GM12878 (cell line): ENCODE results near the gene CAMLG. TPM values are rescaled to one million over a fixed set of nuclear protein-coding genes. Genes with fewer than 3 reads are reported as not detected.
A peak's percentile ranks its signal among the peaks of the same experiment; 100 is the strongest.

Experiments used
- ATAC-seq: fragments of 200-7000 bp; cut with Tn5 transposase; 3 replicates; pipeline ENCODE4 v1.9.1; 2020; ENCODE audit warnings: mild to moderate bottlenecking, moderate library complexity
- BruUV-seq: library from RNA; stranded (reverse); fragments of 400-500 nt; replicated peaks from 2 replicates; lab custom pipeline; 2021; lab: Mats Ljungman, UMichigan
- CTCF ChIA-PET: fragments of 300-600 bp; sonication (Branson Sonifier 250); formaldehyde crosslinking; extraction: SDS; loops from one replicate; lab custom pipeline; 2021; ENCODE audit warnings: inconsistent platforms; lab: Yijun Ruan, JAX
- POLR2A ChIA-PET: fragments of 350-600 bp; formaldehyde crosslinking; extraction: SDS; loops from one replicate; lab custom pipeline; 2021; ENCODE audit warnings: inconsistent platforms; lab: Charles Lee
- RAD21 ChIA-PET: fragments of 300-600 bp; sonication (Branson Sonifier 250); formaldehyde crosslinking; loops from one replicate; lab custom pipeline; 2023; ENCODE audit warnings: antibody characterized with exemption; ENCODE audit not compliant: unreplicated experiment; lab: Charles Lee
- SMC1A ChIA-PET: fragments of 300-600 bp; sonication (Branson Sonifier 250); formaldehyde crosslinking; loops from one replicate; lab custom pipeline; 2023; ENCODE audit not compliant: unreplicated experiment, uncharacterized antibody; lab: Charles Lee
- DNase-seq: peaks from one replicate; pipeline ENCODE4 v3.0.0-alpha.2; 2011; ENCODE audit warnings: low read depth, low spot score
- FAIRE-seq: peaks from 3 replicates; lab custom pipeline; 2011; peaks lifted over from hg19 to GRCh38; lab: Jason Lieb, UNC
- H2AFZ ChIP-seq: 2 replicates; pipeline ENCODE4 v1.6.0; 2011; ENCODE audit warnings: low read depth, low read length, control low read depth; ENCODE audit not compliant: control insufficient read depth
- H3K27ac ChIP-seq: 2 replicates; pipeline ENCODE4 v1.5.1; 2011; ENCODE audit warnings: control low read depth; ENCODE audit not compliant: control insufficient read depth, insufficient read depth
- H3K27me3 ChIP-seq, 2 experiments: replicated peaks in 1 of 2; 2 replicates each; pipeline versions ENCODE4 v1.6.0 to v1.6.1; 2011; ENCODE audit warnings: low read length in 1 of 2; ENCODE audit not compliant: control insufficient read depth in 2 of 2, insufficient read depth in 2 of 2
- H3K36me3 ChIP-seq, 2 experiments: 2 replicates each; pipeline ENCODE4 v1.5.1; 2011; ENCODE audit warnings: low read length in 1 of 2; ENCODE audit not compliant: control insufficient read depth in 2 of 2, insufficient read depth in 2 of 2
- H3K4me1 ChIP-seq: 2 replicates; pipeline ENCODE4 v1.6.1; 2011; ENCODE audit warnings: mild to moderate bottlenecking, low read length, moderate library complexity, mixed read lengths; ENCODE audit not compliant: control insufficient read depth, insufficient read depth
- H3K4me2 ChIP-seq: 2 replicates; pipeline ENCODE4 v1.6.0; 2011; ENCODE audit warnings: control low read depth; ENCODE audit not compliant: control insufficient read depth, insufficient read depth
- H3K4me3 ChIP-seq: fragments of 200-600 bp; sonication (generic); 2 replicates; pipeline ENCODE4 v1.5.1; 2016
- H3K79me2 ChIP-seq: 2 replicates; pipeline ENCODE4 v1.6.0; 2011; ENCODE audit warnings: low read length; ENCODE audit not compliant: control insufficient read depth, insufficient read depth
- H3K9ac ChIP-seq: 2 replicates; pipeline ENCODE4 v1.8.0; 2011; ENCODE audit warnings: low read length, control low read depth, mixed read lengths; ENCODE audit not compliant: control insufficient read depth, insufficient read depth
- H3K9me3 ChIP-seq: replicated peaks from 3 replicates; pipeline ENCODE4 v1.5.1; 2011; ENCODE audit warnings: mild to moderate bottlenecking, low read length; ENCODE audit not compliant: control insufficient read depth, insufficient read depth
- H4K20me1 ChIP-seq: 2 replicates; pipeline ENCODE4 v1.6.0; 2011; ENCODE audit not compliant: control insufficient read depth, insufficient read depth
- ESRRA ChIP-seq: IDR thresholded peaks from 2 replicates; pipeline ENCODE4 v1.6.1; 2012; ENCODE audit warnings: mild to moderate bottlenecking, low read length, improper control_type of control experiment
- IKZF2 ChIP-seq, 2 experiments: fragments of 450-650 bp; IDR thresholded peaks; 2 replicates each; pipeline ENCODE4 v1.6.1; 2017; ENCODE audit warnings: mild to moderate bottlenecking in 2 of 2, moderate library complexity in 2 of 2
- KLF5 ChIP-seq: fragments of 450-650 bp; IDR thresholded peaks from 2 replicates; pipeline ENCODE4 v1.6.1; 2014; ENCODE audit warnings: mild to moderate bottlenecking; ENCODE audit not compliant: partially characterized antibody
- MYC ChIP-seq: IDR thresholded peaks from 2 replicates; pipeline ENCODE4 v1.6.1; 2011; ENCODE audit warnings: mild to moderate bottlenecking, low read length, moderate library complexity, inconsistent platforms; ENCODE audit not compliant: insufficient read depth, insufficient replicate concordance, insufficient read length, severe bottlenecking
- RBBP5 ChIP-seq: fragments of 200-600 bp; sonication (generic); conservative IDR thresholded peaks from 2 replicates; pipeline ENCODE4 v1.6.1; 2016
- RELB ChIP-seq: fragments of 450-650 bp; IDR thresholded peaks from 2 replicates; pipeline ENCODE4 v1.6.1; 2017; ENCODE audit warnings: low read depth, mild to moderate bottlenecking, moderate library complexity
- TCF7 ChIP-seq: IDR thresholded peaks from 2 replicates; pipeline ENCODE4 v1.6.1; 2014; ENCODE audit warnings: antibody characterized with exemption, borderline replicate concordance
- YBX1 ChIP-seq: fragments of 450-650 bp; IDR thresholded peaks from 2 replicates; pipeline ENCODE4 v1.6.1; 2016; ENCODE audit warnings: antibody characterized with exemption
- ZNF384 ChIP-seq: IDR thresholded peaks from 2 replicates; pipeline ENCODE4 v1.6.1; 2012; ENCODE audit warnings: low read depth, mild to moderate bottlenecking, low read length, improper control_type of control experiment, borderline replicate concordance
- WGBS: methylation state at CpG from one replicate; pipeline ENCODE4 v1.1.6; 2016; ENCODE audit warnings: low lambda C conversion rate; ENCODE audit not compliant: insufficient replicate concordance, insufficient coverage; ENCODE audit errors: missing lambda C conversion rate; 5-methylcytosine and 5-hydroxymethylcytosine counted together
- in situ Hi-C: fragments of 300-500 bp; cut with MboI; formaldehyde crosslinking; loops from 9 replicates; pipeline ENCODE4 v1.14.3; 2018; ENCODE audit warnings: mixed read lengths
- intact Hi-C: fragments of 100-400 bp; cut with micrococcal nuclease; formaldehyde crosslinking; loops from one replicate; pipeline ENCODE4 v1.14.2; 2022; ENCODE audit not compliant: unreplicated experiment
- polyA plus RNA-seq, 11 experiments: library from polyadenylated mRNA; depleted of rRNA in 4 of 11; unstranded in 6 of 11; stranded (reverse) in 5 of 11; fragments of >200 nt; fragmentation: Nextera tagmentation in 4 of 11; fragmentation: Illumina TruSeq in 1 of 11; extraction: Ambion mirVana in 4 of 11; extraction: Trizol in 1 of 11; gene quantifications; 1 replicate in 1 of 11; 2 replicates in 10 of 11; pipeline versions ENCODE4 v1.2.1 to v1.2.3, GENCODE V29; 2011 to 2016; ENCODE audit warnings: inconsistent platforms in 2 of 11, missing spikeins in 2 of 11, low read depth in 1 of 11
- total RNA-seq, 4 experiments: library from RNA; depleted of rRNA in 3 of 4; stranded (reverse); fragments of >200 nt in 3 of 4; fragmentation: Illumina TruSeq in 1 of 4; extraction: Trizol in 1 of 4; gene quantifications; 2 replicates each; pipeline versions ENCODE4 v1.2.1 to v1.2.3, GENCODE V29; 2013 to 2021
- TF ChIP-seq, protein P1 (sequence below): fragments of 450-650 bp; IDR thresholded peaks from 2 replicates; pipeline ENCODE4 v1.6.1; 2017; ENCODE audit warnings: borderline replicate concordance
- TF ChIP-seq, protein P2 (sequence below): IDR thresholded peaks from 2 replicates; pipeline ENCODE4 v1.6.1; 2012; ENCODE audit warnings: low read depth, low read length, improper control_type of control experiment

The CAMLG gene
- total and polyA plus RNA-seq, 10 of the 15 experiments (the other 5 are each of a cell fraction or from before 2014, with no cell fraction given): 18.5 to 51.7 (median 25.5) TPM

DNA sequence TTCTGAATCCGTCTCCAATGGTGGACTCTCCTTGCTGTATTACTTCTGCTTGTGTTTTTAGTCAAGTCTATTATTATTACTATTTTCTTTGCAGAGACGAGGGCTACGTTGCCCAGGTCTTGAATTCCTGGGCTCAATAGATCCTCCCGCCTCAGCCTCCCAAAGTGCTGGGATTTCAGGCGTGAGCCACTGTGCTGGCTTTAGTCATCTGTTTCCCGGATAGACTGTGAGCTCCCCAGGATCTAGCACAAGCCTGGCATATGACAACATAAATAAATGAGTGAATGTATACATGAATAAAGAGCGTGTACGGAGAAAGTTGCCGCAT lies 19.8 kb downstream of the CAMLG start:
- Histone ChIP-seq H4K20me1 (no peaks in the 10 kb centered on the region), H3K4me3 (peak overlapping the region; percentile 82), H3K79me2 (peaks cover 40% of the 10 kb centered on the region), H3K27me3 (no peaks in the 10 kb centered on the region), H3K4me2 (peak overlapping the region; percentile 88), H3K36me3 (no peaks in the 10 kb centered on the region; a peak in 1 of 4 replicates), H3K27ac (no peak overlapping the region; the same call in 1 of the 2 replicates), H3K9me3 (no peaks in the 10 kb centered on the region), H3K4me1 (no peaks in the 10 kb centered on the region; the same call in 1 of the 2 replicates), H3K9ac (peak overlapping the region; percentile 71; the same call in 1 of the 2 replicates), H2AFZ (peak overlapping the region; percentile 96)
- ChIA-PET POLR2A (interaction anchor here (0.6 to 4.3 kb wide), 6 partner anchors 12 to 147 kb away, joined by 3 to 23 read pairs (median 4); partner anchors contain the start of genes CAMLG and PCBD2), SMC1A (interaction anchor here (0.6 to 3.1 kb wide), 4 partner anchors 18 to 150 kb away, joined by 3 to 28 read pairs (median 4); partner anchors contain the start of gene CAMLG), RAD21 (interaction anchor here (1.0 to 3.6 kb wide), 4 partner anchors 19 to 147 kb away, joined by 3 to 24 read pairs (median 10); partner anchors contain the start of genes C5orf24, CAMLG and PCBD2), CTCF (interaction anchor here (0.9 to 5.8 kb wide), 11 partner anchors 12 to 171 kb away, joined by 4 to 71 read pairs (median 5); partner anchors contain the start of genes C5orf24, CAMLG and PCBD2)
- ATAC-seq (no peak), FAIRE-seq (no peak), DNase-seq (no peak)
- no TSS peak for BruUV-seq
- WGBS: 0% methylated on average over 9 of the region's 9 CpGs
- intact Hi-C loops: loop anchor here (1.0 kb wide), 1 partner anchor 20 kb away; the partner anchor contains the start of gene CAMLG
- TF ChIP-seq ESRRA (no peak), RBBP5 (no peak), RELB (no peak), YBX1 (no peak), KLF5 (no peak), ZNF384 (no peak), MYC (no peak), TCF7 (no peak), IKZF2 (IDR thresholded peaks at IDR 0.05) (no peak)
- TF ChIP-seq, protein P1, sequence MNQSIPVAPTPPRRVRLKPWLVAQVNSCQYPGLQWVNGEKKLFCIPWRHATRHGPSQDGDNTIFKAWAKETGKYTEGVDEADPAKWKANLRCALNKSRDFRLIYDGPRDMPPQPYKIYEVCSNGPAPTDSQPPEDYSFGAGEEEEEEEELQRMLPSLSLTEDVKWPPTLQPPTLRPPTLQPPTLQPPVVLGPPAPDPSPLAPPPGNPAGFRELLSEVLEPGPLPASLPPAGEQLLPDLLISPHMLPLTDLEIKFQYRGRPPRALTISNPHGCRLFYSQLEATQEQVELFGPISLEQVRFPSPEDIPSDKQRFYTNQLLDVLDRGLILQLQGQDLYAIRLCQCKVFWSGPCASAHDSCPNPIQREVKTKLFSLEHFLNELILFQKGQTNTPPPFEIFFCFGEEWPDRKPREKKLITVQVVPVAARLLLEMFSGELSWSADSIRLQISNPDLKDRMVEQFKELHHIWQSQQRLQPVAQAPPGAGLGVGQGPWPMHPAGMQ: no peak
- TF ChIP-seq, protein P2, sequence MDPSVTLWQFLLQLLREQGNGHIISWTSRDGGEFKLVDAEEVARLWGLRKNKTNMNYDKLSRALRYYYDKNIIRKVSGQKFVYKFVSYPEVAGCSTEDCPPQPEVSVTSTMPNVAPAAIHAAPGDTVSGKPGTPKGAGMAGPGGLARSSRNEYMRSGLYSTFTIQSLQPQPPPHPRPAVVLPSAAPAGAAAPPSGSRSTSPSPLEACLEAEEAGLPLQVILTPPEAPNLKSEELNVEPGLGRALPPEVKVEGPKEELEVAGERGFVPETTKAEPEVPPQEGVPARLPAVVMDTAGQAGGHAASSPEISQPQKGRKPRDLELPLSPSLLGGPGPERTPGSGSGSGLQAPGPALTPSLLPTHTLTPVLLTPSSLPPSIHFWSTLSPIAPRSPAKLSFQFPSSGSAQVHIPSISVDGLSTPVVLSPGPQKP: no peak
- in situ Hi-C loops: no loop called here
